GM12801 (cell line): Measurements from ENCODE around the gene IMPDH1.

Experiments
- TF ChIP-seq, protein P1 (sequence below): IDR thresholded peaks from one replicate; pipeline ENCODE4 v1.5.1; 2011; ENCODE audit warnings: control low read depth; ENCODE audit not compliant: insufficient read length; ENCODE audit errors: extremely low read depth

IMPDH1 gene

GRCh38 chr7:128443831-128444600 lies 34.2 kb upstream of the IMPDH1 start:
- TF ChIP-seq, protein P1, sequence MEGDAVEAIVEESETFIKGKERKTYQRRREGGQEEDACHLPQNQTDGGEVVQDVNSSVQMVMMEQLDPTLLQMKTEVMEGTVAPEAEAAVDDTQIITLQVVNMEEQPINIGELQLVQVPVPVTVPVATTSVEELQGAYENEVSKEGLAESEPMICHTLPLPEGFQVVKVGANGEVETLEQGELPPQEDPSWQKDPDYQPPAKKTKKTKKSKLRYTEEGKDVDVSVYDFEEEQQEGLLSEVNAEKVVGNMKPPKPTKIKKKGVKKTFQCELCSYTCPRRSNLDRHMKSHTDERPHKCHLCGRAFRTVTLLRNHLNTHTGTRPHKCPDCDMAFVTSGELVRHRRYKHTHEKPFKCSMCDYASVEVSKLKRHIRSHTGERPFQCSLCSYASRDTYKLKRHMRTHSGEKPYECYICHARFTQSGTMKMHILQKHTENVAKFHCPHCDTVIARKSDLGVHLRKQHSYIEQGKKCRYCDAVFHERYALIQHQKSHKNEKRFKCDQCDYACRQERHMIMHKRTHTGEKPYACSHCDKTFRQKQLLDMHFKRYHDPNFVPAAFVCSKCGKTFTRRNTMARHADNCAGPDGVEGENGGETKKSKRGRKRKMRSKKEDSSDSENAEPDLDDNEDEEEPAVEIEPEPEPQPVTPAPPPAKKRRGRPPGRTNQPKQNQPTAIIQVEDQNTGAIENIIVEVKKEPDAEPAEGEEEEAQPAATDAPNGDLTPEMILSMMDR, result no peak

- TF ChIP-seq, protein P1, result no peak
Observed at GRCh38 chr7:128442356-128442755, 32.6 kb upstream of the IMPDH1 start.

- TF ChIP-seq, protein P1, result no peak
Observed at GRCh38 chr7:128437426-128438332, 27.9 kb upstream of the IMPDH1 start.

GRCh38 chr7:128435327-128435686 lies 25.5 kb upstream of the IMPDH1 start:
- TF ChIP-seq, protein P1, result no peak

GRCh38 chr7:128434413-128435326 lies 24.9 kb upstream of the IMPDH1 start:
- TF ChIP-seq, protein P1, result no peak

GRCh38 chr7:128431754-128432153 lies 22.0 kb upstream of the IMPDH1 start:
- TF ChIP-seq, protein P1, result no peak
